Transverse colon (tissue), 4 donors: ENCODE measurements around the gene AP1M2. TPM values are rescaled to one million over a fixed set of nuclear protein-coding genes. Genes with fewer than 3 reads are reported as not detected.
A peak's percentile ranks its signal among the peaks of the same experiment; 100 is the strongest.

ENCODE experiments used
- DNase-seq: peaks from one replicate; pipeline ENCODE4 v3.0.0-alpha.2; 2019
- H3K27ac ChIP-seq, 4 donors: fragments of 200-600 bp; sonication (generic); 2 replicates each; pipeline ENCODE4 v1.5.1; 2016 to 2018; ENCODE audit warnings: inconsistent platforms in 4 of 4
- H3K27me3 ChIP-seq: fragments of 200-600 bp; sonication (generic); 2 replicates; pipeline ENCODE4 v1.5.1; 2017; ENCODE audit warnings: inconsistent platforms
- H3K36me3 ChIP-seq, 4 donors: fragments of 200-600 bp; sonication (generic); 2 replicates each; pipeline ENCODE4 v1.5.1; 2017 to 2019; ENCODE audit warnings: inconsistent platforms in 4 of 4
- H3K4me1 ChIP-seq, 4 donors: fragments of 200-600 bp; sonication (generic); 2 replicates each; pipeline ENCODE4 v1.5.1; 2017 to 2020; ENCODE audit warnings: inconsistent platforms in 4 of 4
- H3K4me3 ChIP-seq, 4 donors: fragments of 200-600 bp; sonication (generic); 1 replicate in 1 of 4; 2 replicates in 3 of 4; pipeline versions ENCODE4 v1.5.1 to v1.6.1; 2017 to 2019; ENCODE audit warnings: inconsistent platforms in 4 of 4
- H3K9me3 ChIP-seq, 2 donors: fragments of 200-600 bp; sonication (generic); 2 replicates each; pipeline ENCODE4 v1.5.1; 2017 to 2019; ENCODE audit warnings: inconsistent platforms in 2 of 2
- EP300 ChIP-seq: sonication (generic); formaldehyde crosslinking; IDR thresholded peaks from one replicate; pipeline ENCODE4 v1.6.1; 2017; ENCODE audit warnings: antibody characterized with exemption, low read depth
- POLR2A ChIP-seq: fragments of 450-650 bp; IDR thresholded peaks from one replicate; pipeline ENCODE4 v1.6.1; 2016; ENCODE audit warnings: antibody characterized with exemption, mild to moderate bottlenecking, moderate library complexity
- POLR2AphosphoS5 ChIP-seq, 3 donors: sonication (generic); formaldehyde crosslinking; IDR thresholded peaks; one replicate each; pipeline ENCODE4 v1.6.1; 2016; ENCODE audit warnings: antibody characterized with exemption in 3 of 3
- WGBS, 2 donors: methylation state at CpG; one replicate each; pipeline ENCODE4 v1.1.5; 2018; ENCODE audit warnings: low coverage in 1 of 2; 5-methylcytosine and 5-hydroxymethylcytosine counted together
- in situ Hi-C, 4 donors: fragments of 200-750 bp; cut with MboI; loops; one replicate each; pipeline versions ENCODE4 v1.15.0 to v1.15.1; 2017; ENCODE audit warnings: low sequenced_read_pairs in 3 of 4, low pct_ligation_motif_present in 1 of 4, low pct_unique_long_range_greater_than_20kb in 1 of 4
- intact Hi-C: fragments of 100-400 bp; cut with DNase I; formaldehyde crosslinking; loops from one replicate; pipeline ENCODE4 v1.15.1; 2023; ENCODE audit warnings: low total_unique reads
- total RNA-seq, 4 donors: library from RNA; depleted of rRNA; stranded (reverse); fragments of >200 nt; gene quantifications; one replicate each; pipeline ENCODE4 v1.1.0, GENCODE V29; 2016
- TF ChIP-seq, protein P1 (sequence below), 5 experiments: fragments of 200-600 bp in 3 of 5; fragments of 450-650 bp in 2 of 5; sonication (generic) in 3 of 5; IDR thresholded peaks; 1 replicate in 2 of 5; 2 replicates in 3 of 5; pipeline ENCODE4 v1.5.1; 2016 to 2017; ENCODE audit warnings: antibody characterized with exemption in 5 of 5, inconsistent platforms in 3 of 5, mild to moderate bottlenecking in 2 of 5, moderate library complexity in 1 of 5

Gene AP1M2
- total RNA-seq, 4 donors from 2014 or later = 22.8 to 111 (median 63.1) TPM

GRCh38 chr19:10621966-10622365, 34.9 kb upstream of the AP1M2 start:
- Histone ChIP-seq H3K4me3 (no peak overlapping the region), H3K27me3 (no peaks in the 10 kb centered on the region), H3K4me1 (peaks cover 8 to 30% (median 17%) of the 10 kb centered on the region in 4 donors), H3K36me3 (no peaks in the 10 kb centered on the region), H3K9me3 (no peaks in the 10 kb centered on the region), H3K27ac (no peak overlapping the region)
- intact Hi-C loops = no loop called here
- in situ Hi-C loops = no loop called here
- DNase-seq = no peak
- TF ChIP-seq, protein P1, sequence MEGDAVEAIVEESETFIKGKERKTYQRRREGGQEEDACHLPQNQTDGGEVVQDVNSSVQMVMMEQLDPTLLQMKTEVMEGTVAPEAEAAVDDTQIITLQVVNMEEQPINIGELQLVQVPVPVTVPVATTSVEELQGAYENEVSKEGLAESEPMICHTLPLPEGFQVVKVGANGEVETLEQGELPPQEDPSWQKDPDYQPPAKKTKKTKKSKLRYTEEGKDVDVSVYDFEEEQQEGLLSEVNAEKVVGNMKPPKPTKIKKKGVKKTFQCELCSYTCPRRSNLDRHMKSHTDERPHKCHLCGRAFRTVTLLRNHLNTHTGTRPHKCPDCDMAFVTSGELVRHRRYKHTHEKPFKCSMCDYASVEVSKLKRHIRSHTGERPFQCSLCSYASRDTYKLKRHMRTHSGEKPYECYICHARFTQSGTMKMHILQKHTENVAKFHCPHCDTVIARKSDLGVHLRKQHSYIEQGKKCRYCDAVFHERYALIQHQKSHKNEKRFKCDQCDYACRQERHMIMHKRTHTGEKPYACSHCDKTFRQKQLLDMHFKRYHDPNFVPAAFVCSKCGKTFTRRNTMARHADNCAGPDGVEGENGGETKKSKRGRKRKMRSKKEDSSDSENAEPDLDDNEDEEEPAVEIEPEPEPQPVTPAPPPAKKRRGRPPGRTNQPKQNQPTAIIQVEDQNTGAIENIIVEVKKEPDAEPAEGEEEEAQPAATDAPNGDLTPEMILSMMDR (IDR thresholded peaks at IDR 0.05) = no peak
- no peak for TF ChIP-seq POLR2A
- no peak for TF ChIP-seq EP300
- no peak for TF ChIP-seq POLR2AphosphoS5 (IDR thresholded peaks at IDR 0.05)
- WGBS, 2 donors = 96% methylated on average over 4 to 8 of the region's 8 CpGs

GRCh38 chr19:10620786-10621185, 33.7 kb upstream of the AP1M2 start:
- Histone ChIP-seq H3K36me3 (no peaks in the 10 kb centered on the region), H3K27ac (no peak overlapping the region), H3K9me3 (no peaks in the 10 kb centered on the region), H3K4me3 (no peak overlapping the region), H3K4me1 (peaks cover 8 to 21% (median 14%) of the 10 kb centered on the region in 4 donors), H3K27me3 (no peaks in the 10 kb centered on the region)
- no peak for TF ChIP-seq POLR2A
- no peak for TF ChIP-seq EP300
- no peak for TF ChIP-seq POLR2AphosphoS5 (IDR thresholded peaks at IDR 0.05)
- TF ChIP-seq, protein P1 (IDR thresholded peaks at IDR 0.05) = no peak
- WGBS, 2 donors = 98% methylated on average over 4 of the region's 4 CpGs; no CpG with 5 or more reads in 1 of the 2 donors
- DNase-seq = no peak
- intact Hi-C loops = no loop called here
- in situ Hi-C loops = no loop called here

DNA sequence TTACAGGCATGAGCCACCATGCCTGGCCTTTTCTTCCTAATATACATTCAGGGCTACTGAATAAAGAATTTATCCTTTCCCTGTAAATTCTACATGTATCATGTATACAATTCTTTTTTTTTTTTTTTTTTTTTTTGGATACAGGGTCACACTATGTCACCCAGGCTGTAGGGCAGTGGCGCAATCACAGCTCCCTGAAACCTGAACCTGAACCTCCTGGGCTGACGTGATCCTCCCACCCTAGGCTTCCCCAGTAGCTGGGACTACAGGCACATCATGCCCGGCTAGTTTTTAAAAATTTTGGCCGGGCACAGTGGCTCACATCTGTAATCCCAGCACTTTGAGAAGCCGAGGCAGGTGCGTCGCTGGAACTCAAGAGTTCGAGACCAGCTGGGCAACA, 31.7 kb upstream of the AP1M2 start:
- H3K27ac ChIP-seq = no peak overlapping the region

GRCh38 chr19:10617409-10618121, 30.5 kb upstream of the AP1M2 start:
- WGBS, 2 donors = 87 to 96% methylated on average over 9 to 15 of the region's 15 CpGs
- Histone ChIP-seq H3K27me3 (no peaks in the 10 kb centered on the region), H3K27ac (peak overlapping the region in 1 of 4 donors; percentile 16), H3K4me3 (no peak overlapping the region), H3K36me3 (no peaks in the 10 kb centered on the region), H3K9me3 (no peaks in the 10 kb centered on the region), H3K4me1 (peaks cover 2 to 13% (median 4%) of the 10 kb centered on the region in 4 donors)
- TF ChIP-seq EP300 (no peak), POLR2AphosphoS5 (IDR thresholded peaks at IDR 0.05) (no peak)
- DNase-seq = no peak
- intact Hi-C loops (no loop called here), in situ Hi-C loops (no loop called here)

More for the DNA sequence above, 31.7 kb upstream of the AP1M2 start:
- TF ChIP-seq, protein P1 (IDR thresholded peaks at IDR 0.05) = no peak
- TF ChIP-seq EP300 (no peak), POLR2A (no peak), POLR2AphosphoS5 (IDR thresholded peaks at IDR 0.05) (no peak)
- Histone ChIP-seq H3K4me1 (peaks cover 0 to 2% (median under 1%) of the 10 kb centered on the region in 4 donors), H3K9me3 (no peaks in the 10 kb centered on the region), H3K4me3 (no peak overlapping the region), H3K36me3 (no peaks in the 10 kb centered on the region), H3K27me3 (no peaks in the 10 kb centered on the region)
- DNase-seq = no peak
- in situ Hi-C loops = no loop called here
- intact Hi-C loops = no loop called here
- WGBS, 2 donors = 99 to 100% methylated on average over 6 to 8 of the region's 8 CpGs
